Esophagus squamous epithelium (tissue), 5 donors: ENCODE measurements around the gene RAPGEFL1. TPM values are rescaled to one million over a fixed set of nuclear protein-coding genes. Genes with fewer than 3 reads are reported as not detected.

ENCODE experiments used
- DNase-seq: peaks from one replicate; lab custom pipeline; 2025; lab: John Stamatoyannopoulos, UW
- H3K27ac ChIP-seq, 4 donors: fragments of 200-600 bp; sonication (generic); one replicate each; pipeline ENCODE4 v1.5.1; 2016 to 2019; ENCODE audit warnings: mild to moderate bottlenecking in 1 of 4
- H3K27me3 ChIP-seq, 4 donors: fragments of 200-600 bp; sonication (generic); 1 replicate in 3 of 4; 2 replicates in 1 of 4; pipeline versions ENCODE4 v1.5.1 to v1.6.0; 2017 to 2021; ENCODE audit warnings: antibody characterized with exemption in 1 of 4
- H3K36me3 ChIP-seq, 3 donors: fragments of 200-600 bp; sonication (generic); one replicate each; pipeline ENCODE4 v1.5.1; 2016 to 2019
- H3K4me1 ChIP-seq, 3 donors: fragments of 200-600 bp; sonication (generic); one replicate each; pipeline ENCODE4 v1.5.1; 2017 to 2019
- H3K4me3 ChIP-seq, 4 donors: fragments of 200-600 bp; sonication (generic); 1 replicate in 3 of 4; 2 replicates in 1 of 4; pipeline ENCODE4 v1.5.1; 2016 to 2019; ENCODE audit warnings: mild to moderate bottlenecking in 2 of 4, moderate library complexity in 1 of 4
- H3K9me3 ChIP-seq, 3 donors: fragments of 200-600 bp; sonication (generic); one replicate each; pipeline ENCODE4 v1.5.1; 2016 to 2019
- CTCF ChIP-seq, 6 experiments: fragments of 450-650 bp in 4 of 6; fragments of 200-600 bp in 2 of 6; sonication (generic) in 2 of 6; IDR thresholded peaks; one replicate each; pipeline ENCODE4 v1.5.1; 2016 to 2019; ENCODE audit warnings: antibody characterized with exemption in 6 of 6, mild to moderate bottlenecking in 4 of 6, moderate library complexity in 4 of 6
- POLR2A ChIP-seq, 4 donors: fragments of 450-650 bp; IDR thresholded peaks; one replicate each; pipeline ENCODE4 v1.6.1; 2017; ENCODE audit warnings: antibody characterized with exemption in 4 of 4, mild to moderate bottlenecking in 4 of 4, moderate library complexity in 3 of 4
- WGBS, 2 donors: methylation state at CpG; one replicate each; pipeline ENCODE4 v1.1.5; 2018; 5-methylcytosine and 5-hydroxymethylcytosine counted together
- intact Hi-C: fragments of 100-400 bp; cut with DNase I; formaldehyde crosslinking; loops from one replicate; pipeline ENCODE4 v1.15.0; 2022
- total RNA-seq, 4 donors: library from RNA; depleted of rRNA; stranded (reverse); fragments of >200 nt; gene quantifications; one replicate each; pipeline ENCODE4 v1.1.0, GENCODE V29; 2016
- donor health status: DM: yes; HTN: yes; CAD: no.

Gene RAPGEFL1
- total RNA-seq, 4 donors from 2014 or later, result 70.1 to 182 (median 144) TPM

GRCh38 chr17:40151414-40151963, 25.8 kb upstream of the RAPGEFL1 start:
- WGBS, 2 donors, result 68 to 74% methylated on average over 7 of the region's 7 CpGs
- H3K27ac ChIP-seq, result no peak overlapping the region
- H3K9me3 ChIP-seq, result no peaks in the 10 kb centered on the region
- DNase-seq, result no peak
- TF ChIP-seq CTCF (IDR thresholded peaks at IDR 0.05) (no peak), POLR2A (IDR thresholded peaks at IDR 0.05) (no peak)
- no peak overlapping the region for H3K4me3 ChIP-seq
- peaks cover 0 to 98% (median 26%) of the 10 kb centered on the region in 3 donors for H3K36me3 ChIP-seq
- no peaks in the 10 kb centered on the region for H3K27me3 ChIP-seq
- intact Hi-C loops, result no loop called here
- peaks cover 0 to 19% (median 4%) of the 10 kb centered on the region in 3 donors for H3K4me1 ChIP-seq

GRCh38 chr17:40153603-40154236, 23.6 kb upstream of the RAPGEFL1 start:
- Histone ChIP-seq H3K27me3 (no peaks in the 10 kb centered on the region), H3K9me3 (no peaks in the 10 kb centered on the region), H3K36me3 (peaks cover 0 to 85% (median 15%) of the 10 kb centered on the region in 3 donors), H3K4me3 (no peak overlapping the region), H3K4me1 (peaks cover 0 to 21% (median 7%) of the 10 kb centered on the region in 3 donors), H3K27ac (no peak overlapping the region)
- TF ChIP-seq POLR2A (IDR thresholded peaks at IDR 0.05), result no peak
- no peak for TF ChIP-seq CTCF (IDR thresholded peaks at IDR 0.05)
- DNase-seq, result no peak
- WGBS, 2 donors, result 79% methylated on average over 11 to 14 of the region's 14 CpGs
- intact Hi-C loops, result no loop called here

- no peaks in the 10 kb centered on the region for H3K9me3 ChIP-seq
- H3K27ac ChIP-seq, result peak overlapping the region in 3 of 4 donors; percentile 27 to 50 (median 40)
- DNase-seq, result no peak
- intact Hi-C loops, result no loop called here
- WGBS, 2 donors, result 19 to 56% methylated on average over 2 of the region's 2 CpGs
- no peaks in the 10 kb centered on the region for H3K27me3 ChIP-seq
- H3K36me3 ChIP-seq, result peaks cover 11 to 85% (median 16%) of the 10 kb centered on the region in 3 donors
- peaks cover 0 to 14% (median 7%) of the 10 kb centered on the region in 3 donors for H3K4me1 ChIP-seq
- TF ChIP-seq POLR2A (IDR thresholded peaks at IDR 0.05) (no peak), CTCF (IDR thresholded peaks at IDR 0.05) (no peak)
- H3K4me3 ChIP-seq, result no peak overlapping the region
Measured at GRCh38 chr17:40157973-40158372, 19.3 kb upstream of the RAPGEFL1 start.

- H3K27ac ChIP-seq, result peak overlapping the region in 3 of 4 donors; percentile 27 to 50 (median 40)
- peaks cover 0 to 14% (median 7%) of the 10 kb centered on the region in 3 donors for H3K4me1 ChIP-seq
- no peaks in the 10 kb centered on the region for H3K9me3 ChIP-seq
- peaks cover 16 to 85% (median 21%) of the 10 kb centered on the region in 3 donors for H3K36me3 ChIP-seq
- H3K4me3 ChIP-seq, result no peak overlapping the region
- no peaks in the 10 kb centered on the region for H3K27me3 ChIP-seq
- TF ChIP-seq CTCF (IDR thresholded peaks at IDR 0.05), result no peak
- TF ChIP-seq POLR2A (IDR thresholded peaks at IDR 0.05), result no peak
- intact Hi-C loops, result no loop called here
- 82 to 85% methylated on average over 3 of the region's 3 CpGs for WGBS, 2 donors
- DNase-seq, result no peak
Measured at GRCh38 chr17:40158438-40159013, 18.7 kb upstream of the RAPGEFL1 start.

- intact Hi-C loops, result no loop called here
- TF ChIP-seq CTCF (IDR thresholded peaks at IDR 0.05), result no peak
- TF ChIP-seq POLR2A (IDR thresholded peaks at IDR 0.05), result no peak
- WGBS, 2 donors, result 89 to 90% methylated on average over 6 of the region's 6 CpGs
- Histone ChIP-seq H3K4me1 (peaks cover 0 to 14% (median 7%) of the 10 kb centered on the region in 3 donors), H3K27me3 (no peaks in the 10 kb centered on the region), H3K9me3 (no peaks in the 10 kb centered on the region), H3K27ac (no peak overlapping the region), H3K36me3 (peaks cover 26 to 85% (median 31%) of the 10 kb centered on the region in 3 donors), H3K4me3 (no peak overlapping the region)
- DNase-seq, result no peak
Measured at GRCh38 chr17:40159456-40159855, 17.8 kb upstream of the RAPGEFL1 start.
